DOHH2 (cell line): ENCODE data around the gene PHF21B.

Source experiments
- CTCF ChIP-seq: fragments of 200-600 bp; sonication (generic); IDR thresholded peaks from one replicate; pipeline ENCODE4 v1.5.1; 2014; ENCODE audit warnings: antibody characterized with exemption, mild to moderate bottlenecking, low read depth, low read length; ENCODE audit not compliant: poor library complexity, severe bottlenecking
- EZH2phosphoT487 ChIP-seq: fragments of 200-600 bp; sonication (generic); IDR thresholded peaks from 2 replicates; pipeline ENCODE4 v1.6.1; 2017; ENCODE audit warnings: borderline replicate concordance, mild to moderate bottlenecking, antibody characterized with exemption, low read length, moderate library complexity, mixed read lengths

DNA sequence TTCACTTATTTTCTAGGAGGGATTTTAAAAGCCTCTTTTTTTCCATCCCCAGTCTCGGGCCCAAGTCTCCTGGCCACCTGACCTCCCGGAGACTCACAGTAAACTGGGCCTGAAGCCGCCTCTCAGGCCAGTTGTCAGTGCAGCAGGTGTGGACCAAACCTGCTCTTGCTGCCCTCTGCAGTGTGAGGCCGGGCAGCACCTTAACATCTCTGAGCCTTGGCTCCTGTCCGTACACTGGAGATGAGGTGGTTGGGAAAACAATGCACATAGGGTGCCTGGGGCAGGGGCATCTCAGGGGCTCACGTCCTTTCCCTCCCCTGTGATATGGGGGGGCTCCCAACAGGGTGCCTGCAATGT lies 45.1 kb downstream of the PHF21B start:
- no peak for TF ChIP-seq CTCF
- no peak for TF ChIP-seq EZH2phosphoT487
